GM06990 (cell line): ENCODE results near the gene ANP32A.

Experiments
- DNase-seq: peaks from one replicate; pipeline ENCODE4 v3.0.0-alpha.2; 2011; ENCODE audit not compliant: insufficient read length; ENCODE audit errors: extremely low read depth
- H3K27me3 ChIP-seq: replicated peaks from 2 replicates; pipeline ENCODE4 v1.6.0; 2011; ENCODE audit warnings: low read length; ENCODE audit not compliant: control insufficient read depth, insufficient read depth
- H3K36me3 ChIP-seq: 2 replicates; pipeline ENCODE4 v1.5.1; 2011; ENCODE audit warnings: low read length; ENCODE audit not compliant: control insufficient read depth, insufficient read depth
- H3K4me3 ChIP-seq: replicated peaks from 2 replicates; pipeline ENCODE4 v1.5.1; 2011; ENCODE audit warnings: low read depth, mild to moderate bottlenecking, control low read depth, low read length
- CTCF ChIP-seq: IDR thresholded peaks from 2 replicates; pipeline ENCODE4 v1.5.1; 2011; ENCODE audit warnings: low read length, control low read depth, mild to moderate bottlenecking, inconsistent platforms; ENCODE audit not compliant: insufficient read depth, poor library complexity, severe bottlenecking

Gene ANP32A

GRCh38 chr15:68814596-68814995, 6.1 kb downstream of the ANP32A start:
- Histone ChIP-seq H3K27me3 (no peaks in the 10 kb centered on the region), H3K36me3 (peaks cover 3% of the 10 kb centered on the region), H3K4me3 (no peak overlapping the region)
- TF ChIP-seq CTCF: no peak
- DNase-seq: no peak

GRCh38 chr15:68812597-68813431, 7.9 kb downstream of the ANP32A start:
- Histone ChIP-seq H3K27me3 (no peaks in the 10 kb centered on the region), H3K36me3 (peaks cover 7% of the 10 kb centered on the region), H3K4me3 (no peak overlapping the region)
- no peak for DNase-seq
- TF ChIP-seq CTCF: no peak

- Histone ChIP-seq H3K4me3 (no peak overlapping the region), H3K36me3 (peaks cover 13% of the 10 kb centered on the region), H3K27me3 (no peaks in the 10 kb centered on the region)
- TF ChIP-seq CTCF: no peak
- DNase-seq: no peak
These were observed 8.6 kb downstream of the ANP32A start for GRCh38 chr15:68812069-68812468.

GRCh38 chr15:68809517-68809916, 11.2 kb downstream of the ANP32A start:
- Histone ChIP-seq H3K4me3 (no peak overlapping the region), H3K27me3 (no peaks in the 10 kb centered on the region), H3K36me3 (peaks cover 15% of the 10 kb centered on the region)
- no peak for TF ChIP-seq CTCF
- DNase-seq: no peak

GRCh38 chr15:68808770-68809169, 11.9 kb downstream of the ANP32A start:
- TF ChIP-seq CTCF: no peak
- Histone ChIP-seq H3K36me3 (peaks cover 15% of the 10 kb centered on the region), H3K4me3 (no peak overlapping the region), H3K27me3 (no peaks in the 10 kb centered on the region)
- no peak for DNase-seq

GRCh38 chr15:68808091-68808490, 12.6 kb downstream of the ANP32A start:
- Histone ChIP-seq H3K4me3 (no peak overlapping the region), H3K27me3 (no peaks in the 10 kb centered on the region), H3K36me3 (peaks cover 17% of the 10 kb centered on the region)
- no peak for DNase-seq
- no peak for TF ChIP-seq CTCF
